Measurements from ENCODE around the gene ICOS. TPM values are rescaled to one million over a fixed set of nuclear protein-coding genes. Genes with fewer than 3 reads are reported as not detected.
"Not testable (repeated sequence)": the region's sequence is repeated elsewhere in the genome, so short reads cannot be mapped to it uniquely, and the experiment has no call there.

The ICOS gene
- total RNA-seq, 5 donors from 2014 or later (not counting 1 experiment from before 2014, with no cell fraction given), result 33.9 to 72.2 (median 41.9) TPM

- DNase-seq (no peak), ATAC-seq (replicated peaks in 1 of 4) (no peak)
- H3K4me1 ChIP-seq (ENCODE audit: control insufficient read depth in 1 of 2, extremely low read depth in 1 of 2, insufficient read depth in 2 of 2, low read length in 2 of 2), result peaks cover 0 to 9% of the 10 kb centered on the region in 2 experiments
- no peak overlapping the region for H3K27ac ChIP-seq (ENCODE audit: low read length)
- POLR2A ChIA-PET, result no interaction called here
- no peak overlapping the region for H3K4me3 ChIP-seq (ENCODE audit: control insufficient read depth in 1 of 2, extremely low read depth in 1 of 2, low read length in 1 of 2)
- CTCF ChIA-PET, result interaction anchor here in 1 of 2 donors (0.6 kb wide), 1 partner anchor 905 kb away, joined by 3 read pairs; no protein-coding TSS in a partner anchor
- H3K36me3 ChIP-seq (ENCODE audit: control insufficient read depth in 2 of 2, extremely low read depth in 1 of 2, insufficient read depth in 1 of 2, low read length in 1 of 2), result no peaks in the 10 kb centered on the region
- Mint-ChIP-seq H3K36me3 (no peaks in the 10 kb centered on the region), H3K9me3 (no peaks in the 10 kb centered on the region), H3K4me1 (peaks cover 8 to 14% (median 12%) of the 10 kb centered on the region in 3 donors), H3K27ac (peak overlapping the region in 1 of 2 donors; percentile 23), H3K27me3 (no peaks in the 10 kb centered on the region), H3K4me3 (no peak overlapping the region)
- H3K27me3 ChIP-seq (replicated peaks in 1 of 2; ENCODE audit: control insufficient read depth in 2 of 2, extremely low read depth in 1 of 2, insufficient read depth in 2 of 2, low read length in 1 of 2), result no peaks in the 10 kb centered on the region
- H3K9me3 ChIP-seq, result no peaks in the 10 kb centered on the region
- 89% methylated on average over 2 of the region's 3 CpGs for WGBS (ENCODE audit: insufficient coverage)
Measured at GRCh38 chr2:203918839-203919238, 17.7 kb upstream of the ICOS start.

GRCh38 chr2:203925512-203926158 lies 10.9 kb upstream of the ICOS start:
- Histone ChIP-seq H3K4me3 (ENCODE audit: control insufficient read depth in 1 of 2, extremely low read depth in 1 of 2, low read length in 1 of 2) (no peak overlapping the region), H3K9me3 (no peaks in the 10 kb centered on the region), H3K36me3 (ENCODE audit: control insufficient read depth in 2 of 2, extremely low read depth in 1 of 2, insufficient read depth in 1 of 2, low read length in 1 of 2) (no peaks in the 10 kb centered on the region), H3K27me3 (replicated peaks in 1 of 2; ENCODE audit: control insufficient read depth in 2 of 2, extremely low read depth in 1 of 2, insufficient read depth in 2 of 2, low read length in 1 of 2) (no peaks in the 10 kb centered on the region), H3K4me1 (ENCODE audit: control insufficient read depth in 1 of 2, extremely low read depth in 1 of 2, insufficient read depth in 2 of 2, low read length in 2 of 2) (no peaks in the 10 kb centered on the region), H3K27ac (ENCODE audit: low read length) (no peak overlapping the region)
- H3K4me1 Mint-ChIP-seq, result peaks cover 5 to 10% (median 8%) of the 10 kb centered on the region in 3 donors
- ATAC-seq (replicated peaks in 1 of 4), result no peak
- H3K9me3 Mint-ChIP-seq, result no peaks in the 10 kb centered on the region
- no peaks in the 10 kb centered on the region for H3K27me3 Mint-ChIP-seq
- no peaks in the 10 kb centered on the region for H3K36me3 Mint-ChIP-seq
- ChIA-PET CTCF (no interaction called here), POLR2A (no interaction called here)
- WGBS (ENCODE audit: insufficient coverage), result 100% methylated on average over 1 of the region's 3 CpGs
- no peak overlapping the region for H3K4me3 Mint-ChIP-seq
- DNase-seq, result no peak
- no peak overlapping the region for H3K27ac Mint-ChIP-seq

- no peaks in the 10 kb centered on the region for H3K9me3 ChIP-seq
- POLR2A ChIA-PET, result interaction anchor here in 1 of 2 donors (0.8 kb wide), 2 partner anchors 14 to 19 kb away, joined by 3 to 5 read pairs; no protein-coding TSS in a partner anchor
- Mint-ChIP-seq H3K9me3 (peaks cover 0 to 5% (median 0%) of the 10 kb centered on the region in 3 donors), H3K4me3 (no peak overlapping the region), H3K27me3 (no peaks in the 10 kb centered on the region), H3K36me3 (no peaks in the 10 kb centered on the region), H3K27ac (no peak overlapping the region), H3K4me1 (peaks cover 34 to 40% (median 39%) of the 10 kb centered on the region in 3 donors)
- no peaks in the 10 kb centered on the region for H3K27me3 ChIP-seq (replicated peaks in 1 of 2; ENCODE audit: control insufficient read depth in 2 of 2, extremely low read depth in 1 of 2, insufficient read depth in 2 of 2, low read length in 1 of 2)
- peak in 1 of 35 experiments; percentile 57 for DNase-seq
- H3K4me1 ChIP-seq (ENCODE audit: control insufficient read depth in 1 of 2, extremely low read depth in 1 of 2, insufficient read depth in 2 of 2, low read length in 2 of 2), result peaks cover 19% of the 10 kb centered on the region in 2 experiments
- H3K27ac ChIP-seq (ENCODE audit: low read length), result no peak overlapping the region
- H3K36me3 ChIP-seq (ENCODE audit: control insufficient read depth in 2 of 2, extremely low read depth in 1 of 2, insufficient read depth in 1 of 2, low read length in 1 of 2), result no peaks in the 10 kb centered on the region
- no peak overlapping the region for H3K4me3 ChIP-seq (ENCODE audit: control insufficient read depth in 1 of 2, extremely low read depth in 1 of 2, low read length in 1 of 2)
- ATAC-seq (replicated peaks in 1 of 4), result peak in 1 of 4 experiments; percentile 36
- CTCF ChIA-PET, result interaction anchor here (0.6 to 2.4 kb wide), 16 partner anchors 13 to 810 kb away, joined by 3 to 23 read pairs (median 4); no protein-coding TSS in a partner anchor
Measured at GRCh38 chr2:203928849-203929248, 7.7 kb upstream of the ICOS start.

GRCh38 chr2:203931262-203931661 lies 5.3 kb upstream of the ICOS start:
- CTCF ChIA-PET, result interaction anchor here in 1 of 2 donors (0.6 kb wide), 1 partner anchor 131 kb away, joined by 9 read pairs; no protein-coding TSS in a partner anchor
- Mint-ChIP-seq H3K4me1 (peaks cover 56 to 61% (median 60%) of the 10 kb centered on the region in 3 donors), H3K27ac (peak overlapping the region; percentile 81 to 94)
- H3K27me3 ChIP-seq (replicated peaks in 1 of 2; ENCODE audit: control insufficient read depth in 2 of 2, extremely low read depth in 1 of 2, insufficient read depth in 2 of 2, low read length in 1 of 2); DNase-seq; H3K27me3 Mint-ChIP-seq; H3K9me3 ChIP-seq; H3K27ac ChIP-seq (ENCODE audit: low read length); POLR2A ChIA-PET; H3K9me3 Mint-ChIP-seq; H3K4me3 Mint-ChIP-seq; H3K4me3 ChIP-seq (ENCODE audit: control insufficient read depth in 1 of 2, extremely low read depth in 1 of 2, low read length in 1 of 2); ATAC-seq (replicated peaks in 1 of 4); H3K36me3 ChIP-seq (ENCODE audit: control insufficient read depth in 2 of 2, extremely low read depth in 1 of 2, insufficient read depth in 1 of 2, low read length in 1 of 2); H3K36me3 Mint-ChIP-seq: not testable (repeated sequence)
- H3K4me1 ChIP-seq (ENCODE audit: control insufficient read depth in 1 of 2, extremely low read depth in 1 of 2, insufficient read depth in 2 of 2, low read length in 2 of 2), result peaks cover 37 to 38% of the 10 kb centered on the region in 2 experiments
- no CpG with 5 or more reads among the region's 3 CpGs for WGBS (ENCODE audit: insufficient coverage)

- H3K4me1 Mint-ChIP-seq, result peaks cover 53 to 81% (median 60%) of the 10 kb centered on the region in 3 donors
- H3K27ac Mint-ChIP-seq, result peak overlapping the region; percentile 94
- POLR2A ChIA-PET, result interaction anchor here (0.6 to 2.8 kb wide), 5 partner anchors 8 to 121 kb away, joined by 3 to 8 read pairs (median 4); no protein-coding TSS in a partner anchor
- H3K4me3 Mint-ChIP-seq, result peak overlapping the region; percentile 58 to 70 (median 62)
- peaks cover 10% of the 10 kb centered on the region for H3K36me3 Mint-ChIP-seq
- Histone ChIP-seq H3K9me3 (no peaks in the 10 kb centered on the region), H3K4me3 (ENCODE audit: control insufficient read depth in 1 of 2, extremely low read depth in 1 of 2, low read length in 1 of 2) (peak overlapping the region; percentile 8 to 11), H3K36me3 (ENCODE audit: control insufficient read depth in 2 of 2, extremely low read depth in 1 of 2, insufficient read depth in 1 of 2, low read length in 1 of 2) (no peaks in the 10 kb centered on the region), H3K4me1 (ENCODE audit: control insufficient read depth in 1 of 2, extremely low read depth in 1 of 2, insufficient read depth in 2 of 2, low read length in 2 of 2) (peaks cover 37 to 45% of the 10 kb centered on the region in 2 experiments), H3K27ac (ENCODE audit: low read length) (peak overlapping the region; percentile 85), H3K27me3 (replicated peaks in 1 of 2; ENCODE audit: control insufficient read depth in 2 of 2, extremely low read depth in 1 of 2, insufficient read depth in 2 of 2, low read length in 1 of 2) (no peaks in the 10 kb centered on the region)
- ATAC-seq (replicated peaks in 1 of 4) (peak; percentile 23 to 42 (median 26)), DNase-seq (peak in 5 of 35 experiments; percentile 11 to 57 (median 33))
- CTCF ChIA-PET, result interaction anchor here (0.6 to 1.9 kb wide), 10 partner anchors 9 to 244 kb away, joined by 3 to 7 read pairs (median 4); no protein-coding TSS in a partner anchor
- WGBS (ENCODE audit: insufficient coverage), result 0% methylated on average over 1 of the region's 5 CpGs
- no peaks in the 10 kb centered on the region for H3K27me3 Mint-ChIP-seq
- peaks cover 0 to 5% (median 0%) of the 10 kb centered on the region in 3 donors for H3K9me3 Mint-ChIP-seq
Measured at GRCh38 chr2:203934041-203934492, 2.5 kb upstream of the ICOS start.

GRCh38 chr2:203934711-203935438 lies 1.7 kb upstream of the ICOS start:
- peak in 1 of 35 experiments; percentile 20 for DNase-seq
- ChIA-PET CTCF (interaction anchor here (0.6 to 1.9 kb wide), 12 partner anchors 8 to 243 kb away, joined by 3 to 7 read pairs (median 4); partner anchors contain the start of gene CTLA4 (in 1 of the 2)), POLR2A (interaction anchor here (0.6 to 2.8 kb wide), 7 partner anchors 7 to 122 kb away, joined by 3 to 8 read pairs (median 3); no protein-coding TSS in a partner anchor)
- Mint-ChIP-seq H3K4me3 (peak overlapping the region; percentile 58 to 70 (median 62)), H3K9me3 (peaks cover 0 to 5% (median 0%) of the 10 kb centered on the region in 3 donors), H3K27ac (peak overlapping the region; percentile 94), H3K4me1 (peaks cover 54 to 86% (median 60%) of the 10 kb centered on the region in 3 donors), H3K36me3 (peaks cover 19% of the 10 kb centered on the region), H3K27me3 (no peaks in the 10 kb centered on the region)
- Histone ChIP-seq H3K9me3 (no peaks in the 10 kb centered on the region), H3K36me3 (ENCODE audit: control insufficient read depth in 2 of 2, extremely low read depth in 1 of 2, insufficient read depth in 1 of 2, low read length in 1 of 2) (no peaks in the 10 kb centered on the region), H3K27me3 (replicated peaks in 1 of 2; ENCODE audit: control insufficient read depth in 2 of 2, extremely low read depth in 1 of 2, insufficient read depth in 2 of 2, low read length in 1 of 2) (no peaks in the 10 kb centered on the region), H3K4me3 (ENCODE audit: control insufficient read depth in 1 of 2, extremely low read depth in 1 of 2, low read length in 1 of 2) (peak overlapping the region in 1 of 2 donors; percentile 8), H3K27ac (ENCODE audit: low read length) (peak overlapping the region; percentile 85), H3K4me1 (ENCODE audit: control insufficient read depth in 1 of 2, extremely low read depth in 1 of 2, insufficient read depth in 2 of 2, low read length in 2 of 2) (peaks cover 37 to 50% of the 10 kb centered on the region in 2 experiments)
- WGBS (ENCODE audit: insufficient coverage), result 57% methylated on average over 1 of the region's 8 CpGs
- ATAC-seq (replicated peaks in 1 of 4), result peak in 1 of 4 experiments; percentile 6
